K562 (cell line): ENCODE data around the gene CD300E. TPM values are rescaled to one million over a fixed set of nuclear protein-coding genes. Genes with fewer than 3 reads are reported as not detected.

Experiments
- AFF4 ChIP-seq: sonication (generic); formaldehyde crosslinking; IDR thresholded peaks from 2 replicates; pipeline ENCODE4 v1.8.0; 2023; ENCODE audit warnings: mild to moderate bottlenecking, missing genetic modification reagents
- DMBX1 ChIP-seq: fragments of 250-450 bp; sonication (Bioruptor Pico); IDR thresholded peaks from 2 replicates; pipeline ENCODE4 v1.8.0; 2022; ENCODE audit warnings: inconsistent platforms, mild to moderate bottlenecking, moderate library complexity, borderline replicate concordance
- FOXK1 ChIP-seq: sonication (generic); formaldehyde crosslinking; IDR thresholded peaks from 2 replicates; pipeline ENCODE4 v1.8.0; 2022; ENCODE audit warnings: missing genetic modification reagents, mild to moderate bottlenecking, borderline replicate concordance
- FOXM1 ChIP-seq, 2 experiments: fragments of 450-650 bp in 1 of 2; sonication (generic) in 1 of 2; formaldehyde crosslinking in 1 of 2; IDR thresholded peaks; 2 replicates each; pipeline versions ENCODE4 v1.6.1 to v1.9.0; 2017 to 2022; ENCODE audit warnings: low read depth in 2 of 2, mild to moderate bottlenecking in 2 of 2, missing genetic modification reagents in 1 of 2, moderate library complexity in 1 of 2
- JUN ChIP-seq, 2 experiments: sonication (generic) in 1 of 2; formaldehyde crosslinking in 1 of 2; IDR thresholded peaks; 2 replicates each; pipeline versions ENCODE4 v1.6.1 to v1.8.0; 2012 to 2022; ENCODE audit warnings: borderline replicate concordance in 2 of 2, mild to moderate bottlenecking in 2 of 2, improper control_type of control experiment in 1 of 2, low read depth in 1 of 2, low read length in 1 of 2, missing genetic modification reagents in 1 of 2
- NKRF ChIP-seq: fragments of 450-650 bp; IDR thresholded peaks from 2 replicates; pipeline ENCODE4 v1.6.1; 2016; ENCODE audit warnings: borderline replicate concordance
- POLR2AphosphoS2 ChIP-seq: IDR thresholded peaks from 2 replicates; pipeline ENCODE4 v1.6.1; 2012; ENCODE audit warnings: low read length, improper control_type of control experiment
- SRF ChIP-seq, 2 experiments: fragments of 250-450, 450-650 bp in 1 of 2; sonication (Bioruptor Pico) in 1 of 2; sonication (generic) in 1 of 2; formaldehyde crosslinking; IDR thresholded peaks; 2 replicates each; pipeline versions ENCODE4 v1.5.0 to v1.5.1; 2020 to 2022; ENCODE audit warnings: mild to moderate bottlenecking in 1 of 2, missing genetic modification reagents in 1 of 2
- TARDBP ChIP-seq: fragments of 450-650 bp; IDR thresholded peaks from 2 replicates; pipeline ENCODE4 v1.6.1; 2016
- TCF3 ChIP-seq: sonication (generic); formaldehyde crosslinking; IDR thresholded peaks from 2 replicates; pipeline ENCODE4 v1.4.0; 2020; ENCODE audit warnings: mild to moderate bottlenecking, missing genetic modification reagents
- ZBTB11 ChIP-seq, 3 experiments: fragments of 200-800 bp in 1 of 3; fragments of 250-450 bp in 1 of 3; fragments of 450-650 bp in 1 of 3; sonication (Bioruptor Pico) in 1 of 3; sonication (Bioruptor generic) in 1 of 3; formaldehyde crosslinking in 1 of 3; IDR thresholded peaks; 2 replicates each; pipeline versions ENCODE4 v1.6.1 to v1.8.0; 2016 to 2022; ENCODE audit warnings: mild to moderate bottlenecking in 2 of 3, missing genetic modification characterization in 2 of 3, missing compliant biosample characterization in 1 of 3, moderate library complexity in 1 of 3
- ZFP36 ChIP-seq: fragments of 150-350 bp; IDR thresholded peaks from 2 replicates; pipeline ENCODE4 v1.6.1; 2018; ENCODE audit warnings: low read length, low read depth; ENCODE audit not compliant: partially characterized antibody
- ZNF395 ChIP-seq: fragments of 200-800 bp; sonication (Bioruptor generic); IDR thresholded peaks from 2 replicates; pipeline ENCODE4 v1.6.1; 2017; ENCODE audit warnings: missing genetic modification characterization, missing compliant biosample characterization
- polyA plus RNA-seq, 8 experiments: library from polyadenylated mRNA; depleted of rRNA in 4 of 8; stranded (reverse) in 5 of 8; unstranded in 3 of 8; fragments of >200 nt; fragmentation: Nextera tagmentation in 2 of 8; fragmentation: Illumina TruSeq in 1 of 8; extraction: Ambion mirVana in 2 of 8; extraction: Trizol in 1 of 8; gene quantifications; 2 replicates each; pipeline versions ENCODE4 v1.2.1 to v1.2.3, GENCODE V29; 2011 to 2014; ENCODE audit warnings: inconsistent platforms in 1 of 8, missing spikeins in 1 of 8
- total RNA-seq, 7 experiments: library from RNA; depleted of rRNA in 6 of 7; stranded (reverse); fragments of >200 nt in 6 of 7; fragmentation: Illumina TruSeq in 2 of 7; extraction: Trizol in 2 of 7; gene quantifications; 2 replicates each; pipeline versions ENCODE4 v1.2.1 to v1.2.3, GENCODE V29; 2011 to 2021; ENCODE audit warnings: low replicate concordance in 1 of 7

CD300E gene
- total and polyA plus RNA-seq, 9 of the 15 experiments (the other 6 are each of a cell fraction or from before 2014, with no cell fraction given): not detected

GRCh38 chr17:74671031-74671771, 47.7 kb upstream of the CD300E start (continued):
- TF ChIP-seq AFF4 (CRISPR knock-in tag) (peak; percentile 93; the same call in 1 of the 2 replicates), NKRF (peak; percentile 86), SRF (CRISPR knock-in tag; IDR thresholded peaks at IDR 0.05) (peak in 1 of 2 experiments; percentile 84; a peak in 2 of 4 replicates), JUN (IDR thresholded peaks at IDR 0.05; ENCODE audit: borderline replicate concordance, low read depth, low read length) (peak; percentile 12; the same call in 1 of the 2 replicates), JUN (CRISPR knock-in tag; IDR thresholded peaks at IDR 0.05; ENCODE audit: borderline replicate concordance) (peak; percentile 72; the same call in 1 of the 2 replicates), DMBX1 (CRISPR knock-in tag) (peak; percentile 90; the same call in 1 of the 2 replicates), FOXM1 (IDR thresholded peaks at IDR 0.05; ENCODE audit: low read depth) (no peak), FOXM1 (CRISPR knock-in tag; IDR thresholded peaks at IDR 0.05; ENCODE audit: low read depth) (peak; percentile 93; the same call in 1 of the 2 replicates), FOXK1 (CRISPR knock-in tag) (peak; percentile 95), ZFP36 (no peak), TCF3 (0 out of 2 replicates have a peak, but pooled peaks have one; percentile 22), POLR2AphosphoS2 (no peak), ZNF395 (CRISPR knock-in tag) (peak; percentile 67; the same call in 1 of the 2 replicates), ZBTB11 (CRISPR knock-in tag; IDR thresholded peaks at IDR 0.05) (no peak), TARDBP (no peak)
